ENCODE measurements around the gene ZNF385D.

The ZNF385D gene

DNA sequence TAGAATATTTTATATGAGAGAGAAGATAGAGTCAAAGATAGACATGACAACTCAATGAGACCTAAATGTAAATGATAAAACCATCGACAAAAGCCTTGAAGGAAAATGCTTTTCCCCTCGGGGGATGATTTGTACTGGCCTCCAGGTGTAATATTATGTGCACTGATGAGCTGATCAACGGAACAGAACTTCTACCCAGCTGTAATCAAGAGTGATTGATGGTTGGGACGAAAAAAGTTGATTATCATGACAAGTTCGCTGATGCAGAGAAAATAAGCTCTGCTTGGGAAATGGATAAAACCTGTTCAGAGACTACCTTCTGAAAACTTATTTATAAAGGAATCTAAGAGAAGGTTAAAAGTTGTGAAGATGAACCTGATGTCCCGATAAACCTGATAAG, 210.7 kb downstream of the ZNF385D start:
- H3K27ac ChIP-seq, result no peak overlapping the region
- TF ChIP-seq, protein P1, sequence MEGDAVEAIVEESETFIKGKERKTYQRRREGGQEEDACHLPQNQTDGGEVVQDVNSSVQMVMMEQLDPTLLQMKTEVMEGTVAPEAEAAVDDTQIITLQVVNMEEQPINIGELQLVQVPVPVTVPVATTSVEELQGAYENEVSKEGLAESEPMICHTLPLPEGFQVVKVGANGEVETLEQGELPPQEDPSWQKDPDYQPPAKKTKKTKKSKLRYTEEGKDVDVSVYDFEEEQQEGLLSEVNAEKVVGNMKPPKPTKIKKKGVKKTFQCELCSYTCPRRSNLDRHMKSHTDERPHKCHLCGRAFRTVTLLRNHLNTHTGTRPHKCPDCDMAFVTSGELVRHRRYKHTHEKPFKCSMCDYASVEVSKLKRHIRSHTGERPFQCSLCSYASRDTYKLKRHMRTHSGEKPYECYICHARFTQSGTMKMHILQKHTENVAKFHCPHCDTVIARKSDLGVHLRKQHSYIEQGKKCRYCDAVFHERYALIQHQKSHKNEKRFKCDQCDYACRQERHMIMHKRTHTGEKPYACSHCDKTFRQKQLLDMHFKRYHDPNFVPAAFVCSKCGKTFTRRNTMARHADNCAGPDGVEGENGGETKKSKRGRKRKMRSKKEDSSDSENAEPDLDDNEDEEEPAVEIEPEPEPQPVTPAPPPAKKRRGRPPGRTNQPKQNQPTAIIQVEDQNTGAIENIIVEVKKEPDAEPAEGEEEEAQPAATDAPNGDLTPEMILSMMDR (conservative IDR thresholded peaks at IDR 0.05; ENCODE audit: low read depth), result no peak
- CTCF ChIA-PET, result no interaction called here
- DNase-seq (ENCODE audit: low spot score), result no peak
- POLR2A ChIA-PET (ENCODE audit: low non-redundant PET), result no interaction called here

DNA sequence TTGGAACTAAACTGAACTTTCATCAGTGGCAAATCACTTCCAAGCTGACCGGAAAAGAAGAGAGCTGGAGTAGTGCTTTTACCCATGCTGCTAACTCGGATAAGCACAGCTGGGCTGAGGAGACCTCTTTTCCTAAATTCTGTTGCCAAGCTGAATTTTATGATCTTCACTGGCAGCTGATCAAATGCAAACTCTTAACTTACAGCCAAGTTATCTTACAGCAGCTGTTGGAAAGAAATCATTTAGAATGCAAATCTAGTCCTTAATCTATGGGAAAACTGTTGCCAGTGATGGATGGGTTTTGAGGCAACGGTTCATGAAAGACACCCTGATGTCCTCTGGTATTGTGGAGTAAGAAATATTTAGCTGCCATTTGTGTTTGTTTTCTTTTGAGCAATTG, 216.5 kb downstream of the ZNF385D start:
- H3K27ac ChIP-seq, result no peak overlapping the region
- TF ChIP-seq, protein P1 (conservative IDR thresholded peaks at IDR 0.05; ENCODE audit: low read depth), result no peak
- no peak for DNase-seq (ENCODE audit: low spot score)
- CTCF ChIA-PET, result no interaction called here
- POLR2A ChIA-PET (ENCODE audit: low non-redundant PET), result no interaction called here

DNA sequence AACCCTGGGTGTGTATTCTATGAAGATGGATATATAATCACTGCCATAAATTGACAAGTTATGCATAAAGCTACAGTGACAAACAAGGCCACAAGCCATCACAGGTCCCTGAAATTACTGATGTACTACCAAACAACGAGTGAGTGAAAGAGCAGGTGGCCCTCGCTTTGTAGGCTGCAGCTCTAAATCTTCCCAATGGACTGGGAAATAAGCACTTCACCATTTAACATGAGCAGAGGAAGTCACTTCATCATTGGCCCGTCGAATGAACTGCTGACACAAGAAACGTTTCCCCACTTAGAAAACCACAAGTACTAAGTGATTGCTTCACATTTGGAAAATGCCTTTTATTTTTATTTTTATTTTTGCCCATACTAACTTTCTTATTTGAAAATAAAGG, 218.0 kb downstream of the ZNF385D start:
- CTCF ChIA-PET, result no interaction called here
- POLR2A ChIA-PET (ENCODE audit: low non-redundant PET), result no interaction called here
- TF ChIP-seq, protein P1 (conservative IDR thresholded peaks at IDR 0.05; ENCODE audit: low read depth), result no peak
- no peak overlapping the region for H3K27ac ChIP-seq
- no peak for DNase-seq (ENCODE audit: low spot score)

DNA sequence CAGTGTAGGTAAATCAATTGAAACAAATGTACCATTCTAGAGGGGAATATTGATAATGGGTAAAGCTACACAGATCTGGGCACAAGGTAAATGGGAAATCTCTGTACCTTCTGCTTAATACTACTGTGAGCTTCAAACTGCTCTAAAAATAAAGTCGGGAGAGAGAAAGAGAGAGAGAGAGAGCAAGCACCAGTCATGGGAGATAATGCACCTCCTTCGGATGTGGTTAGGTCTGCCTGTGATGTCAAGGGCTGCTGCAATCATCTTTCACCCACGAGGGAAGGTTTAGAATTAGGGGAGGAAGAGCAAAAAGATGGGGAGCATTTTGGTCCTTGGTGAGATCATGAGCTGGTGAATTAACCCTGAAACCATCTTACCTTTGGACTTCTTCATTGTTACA, 219.1 kb downstream of the ZNF385D start:
- ChIA-PET CTCF (no interaction called here), POLR2A (ENCODE audit: low non-redundant PET) (no interaction called here)
- TF ChIP-seq, protein P1 (conservative IDR thresholded peaks at IDR 0.05; ENCODE audit: low read depth), result no peak
- no peak for DNase-seq (ENCODE audit: low spot score)
- H3K27ac ChIP-seq, result no peak overlapping the region

DNA sequence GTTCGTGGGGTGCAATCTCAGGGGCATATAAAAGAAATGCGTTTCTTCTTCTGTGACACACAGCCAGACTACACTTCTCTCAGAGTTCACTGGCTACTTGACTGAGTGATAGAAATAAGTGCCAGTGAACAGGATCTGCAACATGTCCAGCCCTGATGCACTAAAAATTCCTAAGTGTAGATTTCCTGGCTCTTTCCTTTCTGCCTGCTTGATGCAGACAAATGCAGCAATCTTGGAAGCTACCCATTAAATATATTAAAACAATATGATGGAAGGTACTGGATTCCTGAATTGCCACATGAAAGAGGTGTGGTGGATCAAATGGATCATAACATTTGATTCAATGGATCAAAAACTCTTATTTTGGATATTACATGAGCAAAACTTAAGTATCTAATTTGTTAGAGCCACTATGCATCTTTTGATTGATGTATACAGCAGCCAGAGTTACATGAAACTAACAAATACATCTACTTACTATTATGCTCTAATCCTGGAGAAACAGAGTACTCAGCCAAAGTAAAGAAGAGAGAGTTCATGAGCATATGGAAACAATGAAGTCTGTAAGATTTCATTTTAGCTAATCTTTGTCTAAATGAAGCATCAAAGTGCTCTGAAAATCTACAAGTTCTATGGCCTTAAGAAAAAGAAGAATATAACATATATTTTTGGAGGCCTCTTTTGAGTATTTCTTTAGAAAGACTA, 222.6 kb downstream of the ZNF385D start:
- CTCF ChIA-PET, result no interaction called here
- TF ChIP-seq, protein P1 (conservative IDR thresholded peaks at IDR 0.05; ENCODE audit: low read depth), result no peak
- H3K27ac ChIP-seq, result no peak overlapping the region
- POLR2A ChIA-PET (ENCODE audit: low non-redundant PET), result no interaction called here
- no peak for DNase-seq (ENCODE audit: low spot score)

DNA sequence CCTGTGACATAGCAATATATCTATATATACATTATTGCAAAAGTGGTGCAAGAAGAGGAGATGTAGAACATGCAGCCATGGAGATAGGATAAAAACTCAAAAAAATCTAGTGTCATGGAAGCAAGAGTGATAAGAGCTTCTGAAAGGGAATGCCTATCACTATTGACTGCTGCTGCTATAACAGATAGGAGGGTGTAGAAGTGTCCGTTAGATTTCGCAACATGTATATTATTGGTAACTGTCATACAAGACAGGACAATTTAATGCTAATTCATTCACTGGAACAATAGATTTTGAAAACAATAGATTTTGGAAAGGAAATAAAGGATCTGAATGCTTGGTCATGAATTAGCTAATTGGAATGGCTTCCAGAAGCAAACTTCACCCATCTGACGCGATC, 224.5 kb downstream of the ZNF385D start:
- TF ChIP-seq, protein P1 (conservative IDR thresholded peaks at IDR 0.05; ENCODE audit: low read depth), result no peak
- H3K27ac ChIP-seq, result no peak overlapping the region
- CTCF ChIA-PET, result no interaction called here
- no peak for DNase-seq (ENCODE audit: low spot score)
- POLR2A ChIA-PET (ENCODE audit: low non-redundant PET), result no interaction called here

Measured in RWPE1 (cell line).